Activated T-cell treated with anti-CD3 and anti-CD28 coated beads, Interleukin-2, amount 50 U/mL, for 24 hours (primary cell): ENCODE data around the gene KLHL29.

Experiments used
- DNase-seq: peaks from one replicate; pipeline ENCODE4 v3.0.0-alpha.2; 2020
- H3K27ac Mint-ChIP-seq: 2 replicates; pipeline ENCODE4 v1.8.0; 2020; ENCODE audit warnings: mild to moderate bottlenecking, mixed read lengths
- H3K27me3 Mint-ChIP-seq: 2 replicates; pipeline ENCODE4 v1.8.0; 2020; ENCODE audit warnings: mixed read lengths
- H3K36me3 Mint-ChIP-seq: 2 replicates; pipeline ENCODE4 v1.8.0; 2020; ENCODE audit warnings: low read depth, mixed read lengths
- H3K4me1 Mint-ChIP-seq: 2 replicates; pipeline ENCODE4 v1.8.0; 2020; ENCODE audit warnings: low read depth, mixed read lengths
- H3K4me3 Mint-ChIP-seq: 2 replicates; pipeline ENCODE4 v1.8.0; 2020; ENCODE audit warnings: mild to moderate bottlenecking, moderate library complexity, mixed read lengths
- H3K9me3 Mint-ChIP-seq: 2 replicates; pipeline ENCODE4 v1.8.0; 2020; ENCODE audit warnings: mixed read lengths

The KLHL29 gene

GRCh38 chr2:23509596-23510292 is 124.8 kb downstream of the KLHL29 start:
- H3K4me1 Mint-ChIP-seq, result no peaks in the 10 kb centered on the region
- no peaks in the 10 kb centered on the region for H3K9me3 Mint-ChIP-seq
- DNase-seq, result no peak

DNA sequence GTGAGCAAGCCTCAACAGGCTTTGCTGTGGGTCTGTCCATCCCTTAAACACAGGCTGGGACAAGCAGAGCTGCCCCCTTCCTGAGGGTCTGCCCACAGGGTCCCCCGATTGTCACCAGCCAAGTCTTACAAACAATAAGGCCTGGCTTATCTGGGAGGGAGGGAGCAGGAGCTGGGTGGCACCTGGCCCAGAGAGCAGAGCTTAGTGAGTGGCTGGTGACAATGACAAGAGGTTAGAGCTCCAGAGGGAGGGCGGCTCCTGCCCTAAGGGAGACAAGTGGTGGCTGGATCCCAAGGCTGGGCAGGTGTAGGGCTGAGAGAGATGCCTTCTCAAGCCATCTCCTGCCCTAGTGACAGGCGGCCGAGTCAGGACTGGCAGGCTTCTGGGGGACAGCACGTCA is 125.5 kb downstream of the KLHL29 start:
- Mint-ChIP-seq H3K4me1 (no peaks in the 10 kb centered on the region), H3K27me3 (peaks cover 11% of the 10 kb centered on the region), H3K27ac (no peak overlapping the region)

More at GRCh38 chr2:23509596-23510292, 124.8 kb downstream of the KLHL29 start:
- Mint-ChIP-seq H3K27ac (no peak overlapping the region), H3K36me3 (no peaks in the 10 kb centered on the region), H3K27me3 (peaks cover 4% of the 10 kb centered on the region), H3K4me3 (no peak overlapping the region)

GRCh38 chr2:23512778-23513177 is 127.8 kb downstream of the KLHL29 start:
- Mint-ChIP-seq H3K9me3 (no peaks in the 10 kb centered on the region), H3K4me1 (no peaks in the 10 kb centered on the region), H3K4me3 (no peak overlapping the region), H3K27ac (no peak overlapping the region), H3K27me3 (peaks cover 12% of the 10 kb centered on the region), H3K36me3 (no peaks in the 10 kb centered on the region)
- DNase-seq, result no peak

More for the DNA sequence above, 125.5 kb downstream of the KLHL29 start:
- no peaks in the 10 kb centered on the region for H3K9me3 Mint-ChIP-seq
- no peaks in the 10 kb centered on the region for H3K36me3 Mint-ChIP-seq
- no peak for DNase-seq
- no peak overlapping the region for H3K4me3 Mint-ChIP-seq

DNA sequence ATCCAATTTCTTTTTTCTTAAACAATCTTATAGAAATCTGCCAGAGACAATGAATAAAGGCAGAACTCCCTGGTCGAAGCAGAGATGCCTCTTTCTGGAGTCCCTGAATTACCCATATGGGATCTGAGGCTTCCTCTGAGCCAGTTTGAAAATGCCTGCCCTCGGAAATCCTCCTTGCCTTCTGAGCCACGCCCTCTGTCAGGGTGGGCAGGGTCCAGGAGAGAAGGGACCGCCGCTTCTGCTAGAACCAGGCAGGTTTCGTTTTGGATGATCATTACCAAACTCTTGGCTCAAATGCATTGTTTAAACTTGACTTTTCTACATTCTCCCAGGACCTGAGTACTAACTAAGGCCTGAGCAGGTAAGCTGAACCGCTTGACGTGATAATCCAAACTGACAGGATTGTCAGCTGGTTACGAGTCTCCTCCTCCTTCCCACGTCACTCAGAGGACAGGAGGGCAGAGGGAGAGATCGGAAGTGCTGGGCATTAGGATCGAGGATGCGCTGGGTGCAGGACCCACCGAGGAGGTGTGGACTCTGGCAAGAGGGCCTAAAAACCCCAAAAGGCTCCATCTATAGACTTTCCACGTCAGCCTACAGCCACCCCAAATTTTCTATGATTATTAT is 128.4 kb downstream of the KLHL29 start:
- Mint-ChIP-seq H3K27ac (no peak overlapping the region), H3K4me3 (no peak overlapping the region), H3K36me3 (no peaks in the 10 kb centered on the region), H3K4me1 (no peaks in the 10 kb centered on the region), H3K9me3 (no peaks in the 10 kb centered on the region), H3K27me3 (peaks cover 12% of the 10 kb centered on the region)
- no peak for DNase-seq

DNA sequence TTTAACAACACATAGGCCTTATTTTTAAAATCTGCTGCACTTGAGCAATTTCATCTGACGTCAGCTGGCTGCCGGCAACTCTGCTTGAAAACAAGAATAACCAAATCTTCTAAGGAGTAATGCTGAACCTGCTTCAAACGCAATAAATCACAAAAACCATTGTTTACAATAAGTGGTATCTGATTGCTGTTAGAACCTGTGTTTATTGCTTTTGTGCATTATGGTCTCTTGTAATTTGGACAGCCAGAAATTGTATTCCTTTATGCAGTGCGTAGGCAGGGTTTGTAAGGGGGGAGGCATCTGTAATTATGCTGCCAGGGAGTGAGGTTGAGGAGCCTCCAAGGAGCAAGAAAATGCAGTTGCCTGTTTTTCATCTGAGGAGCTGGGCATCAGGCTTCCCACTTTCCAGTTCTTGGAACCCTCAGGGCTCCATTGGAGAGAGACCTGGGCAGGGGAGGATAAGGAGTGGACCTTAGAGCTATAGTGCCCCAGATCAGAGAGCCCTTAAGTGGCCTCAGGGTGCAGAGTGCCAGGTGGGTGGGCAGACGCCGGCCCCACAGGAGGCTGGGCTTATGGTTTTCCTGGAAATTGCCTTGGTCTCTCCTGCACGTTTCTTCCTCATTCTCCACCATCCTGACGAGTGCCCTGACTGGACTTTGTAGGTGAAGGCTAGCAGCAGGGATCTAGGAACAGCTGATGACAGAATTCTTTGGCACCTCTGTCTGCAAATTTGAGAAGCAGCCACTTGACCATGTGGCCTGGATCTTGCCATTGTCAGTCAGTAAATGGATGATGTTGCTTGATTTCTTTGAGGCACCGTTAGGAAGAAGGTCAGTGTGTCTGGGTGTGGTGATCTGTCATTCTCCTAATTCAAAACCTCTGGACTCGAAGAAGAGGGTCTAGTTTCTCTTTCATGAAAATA is 129.2 kb downstream of the KLHL29 start:
- H3K9me3 Mint-ChIP-seq, result no peaks in the 10 kb centered on the region
- H3K4me1 Mint-ChIP-seq, result no peaks in the 10 kb centered on the region
- H3K4me3 Mint-ChIP-seq, result no peak overlapping the region
- H3K27me3 Mint-ChIP-seq, result peaks cover 12% of the 10 kb centered on the region
- no peak for DNase-seq
- no peak overlapping the region for H3K27ac Mint-ChIP-seq
- no peaks in the 10 kb centered on the region for H3K36me3 Mint-ChIP-seq

GRCh38 chr2:23516520-23517256 is 131.7 kb downstream of the KLHL29 start:
- Mint-ChIP-seq H3K36me3 (no peaks in the 10 kb centered on the region), H3K4me3 (no peak overlapping the region), H3K27me3 (peaks cover 12% of the 10 kb centered on the region), H3K27ac (no peak overlapping the region), H3K9me3 (no peaks in the 10 kb centered on the region), H3K4me1 (no peaks in the 10 kb centered on the region)
- DNase-seq, result no peak

- H3K9me3 Mint-ChIP-seq, result no peaks in the 10 kb centered on the region
- H3K4me1 Mint-ChIP-seq, result no peaks in the 10 kb centered on the region
- no peaks in the 10 kb centered on the region for H3K36me3 Mint-ChIP-seq
- peaks cover 15% of the 10 kb centered on the region for H3K27me3 Mint-ChIP-seq
- DNase-seq, result no peak
- no peak overlapping the region for H3K27ac Mint-ChIP-seq
- H3K4me3 Mint-ChIP-seq, result no peak overlapping the region
These were observed 133.7 kb downstream of the KLHL29 start for GRCh38 chr2:23518481-23519333.

GRCh38 chr2:23519334-23519651 is 134.3 kb downstream of the KLHL29 start:
- Mint-ChIP-seq H3K27me3 (peaks cover 15% of the 10 kb centered on the region), H3K4me1 (no peaks in the 10 kb centered on the region), H3K4me3 (no peak overlapping the region), H3K36me3 (no peaks in the 10 kb centered on the region), H3K27ac (no peak overlapping the region), H3K9me3 (no peaks in the 10 kb centered on the region)
- no peak for DNase-seq

DNA sequence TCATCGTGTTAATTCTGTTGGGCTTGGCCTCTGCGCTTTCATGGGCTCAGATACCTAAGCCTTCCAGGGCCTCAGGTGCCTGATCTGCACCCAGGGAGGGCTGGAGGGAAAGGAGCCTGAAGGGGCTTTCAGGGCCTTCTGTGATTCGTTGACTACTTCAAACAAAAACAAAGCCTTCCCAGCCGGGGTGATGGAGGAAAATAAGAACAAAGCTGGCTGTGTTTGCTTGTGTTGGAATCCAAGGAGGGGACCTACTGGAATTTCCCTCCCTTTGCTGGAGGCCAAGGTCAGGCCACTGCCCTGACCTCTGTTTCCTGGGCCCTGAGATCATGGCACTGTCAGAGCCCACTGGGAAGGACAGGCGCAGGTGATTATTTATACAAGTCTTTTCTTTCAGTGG is 135.3 kb downstream of the KLHL29 start:
- H3K4me1 Mint-ChIP-seq, result no peaks in the 10 kb centered on the region
- no peak overlapping the region for H3K27ac Mint-ChIP-seq
- no peak for DNase-seq
- peaks cover 6% of the 10 kb centered on the region for H3K27me3 Mint-ChIP-seq
- H3K9me3 Mint-ChIP-seq, result no peaks in the 10 kb centered on the region
- no peak overlapping the region for H3K4me3 Mint-ChIP-seq
- no peaks in the 10 kb centered on the region for H3K36me3 Mint-ChIP-seq

DNA sequence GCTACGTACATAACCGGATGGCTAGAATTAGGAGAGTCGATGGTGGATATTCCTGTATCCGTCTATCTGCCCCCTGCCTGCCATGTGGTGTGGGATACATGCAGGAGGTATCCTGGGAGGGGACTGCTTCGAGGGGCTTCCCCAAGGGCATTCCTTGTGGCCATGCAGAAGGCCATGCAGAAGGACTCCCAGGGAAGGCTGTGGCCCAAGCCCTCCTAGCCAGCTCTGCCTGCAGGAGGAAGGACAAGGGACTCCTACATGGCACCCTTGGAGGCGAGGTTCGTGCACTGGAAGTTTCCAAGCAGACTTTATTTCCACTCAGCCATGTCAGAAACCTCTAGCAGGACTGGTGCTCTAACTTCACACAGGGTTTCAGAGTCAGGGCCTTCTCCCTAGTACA is 136.1 kb downstream of the KLHL29 start:
- no peaks in the 10 kb centered on the region for H3K36me3 Mint-ChIP-seq
- no peak overlapping the region for H3K27ac Mint-ChIP-seq
- no peak overlapping the region for H3K4me3 Mint-ChIP-seq
- no peaks in the 10 kb centered on the region for H3K9me3 Mint-ChIP-seq
- peaks cover 3% of the 10 kb centered on the region for H3K27me3 Mint-ChIP-seq
- DNase-seq, result no peak
- H3K4me1 Mint-ChIP-seq, result peaks cover 4% of the 10 kb centered on the region

GRCh38 chr2:23522726-23523372 is 137.9 kb downstream of the KLHL29 start:
- Mint-ChIP-seq H3K4me1 (peaks cover 10% of the 10 kb centered on the region), H3K27me3 (peaks cover 3% of the 10 kb centered on the region), H3K27ac (no peak overlapping the region), H3K9me3 (no peaks in the 10 kb centered on the region), H3K4me3 (no peak overlapping the region), H3K36me3 (no peaks in the 10 kb centered on the region)
- no peak for DNase-seq

DNA sequence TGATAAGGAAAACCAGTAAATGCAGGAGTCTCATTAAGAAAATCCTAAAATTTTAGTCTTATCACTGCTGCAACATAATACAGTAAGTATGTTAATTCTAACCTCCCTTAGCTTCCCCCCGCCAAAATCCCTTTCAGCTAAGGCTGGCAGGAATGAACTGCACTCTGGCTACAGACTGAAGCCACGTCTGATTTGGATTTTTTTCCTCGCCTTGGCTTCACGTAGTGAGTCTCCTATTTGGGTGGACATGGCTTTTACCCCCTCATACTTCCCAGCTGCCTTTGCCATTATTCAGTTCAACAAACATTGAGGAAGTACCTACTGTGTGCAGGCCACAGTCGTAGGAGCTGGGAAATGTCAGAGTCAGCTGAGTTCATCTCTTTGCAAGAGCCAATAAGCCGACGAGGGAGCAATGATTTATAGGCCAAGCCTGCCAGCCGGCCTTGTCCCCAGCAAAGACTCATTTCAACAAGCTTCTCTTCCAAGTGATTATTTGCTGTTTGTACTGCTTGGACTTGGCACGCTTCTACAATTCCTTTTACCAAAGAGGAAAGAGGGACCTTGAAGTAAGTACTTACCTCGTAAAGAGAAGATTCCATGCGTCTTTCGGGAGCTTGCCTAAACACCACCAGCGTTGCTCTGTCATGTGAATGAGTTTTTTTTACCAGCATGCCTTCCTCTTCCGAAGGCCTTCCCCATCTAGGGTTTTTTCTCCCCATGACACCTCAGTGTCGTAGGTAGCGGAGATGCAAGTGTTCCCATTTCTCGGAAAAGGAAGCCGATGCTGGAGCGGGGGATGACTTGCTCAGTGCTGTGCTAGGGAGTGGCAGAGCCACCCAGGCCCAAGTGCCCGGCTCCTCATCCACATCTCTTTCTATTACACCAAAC is 138.6 kb downstream of the KLHL29 start:
- Mint-ChIP-seq H3K36me3 (no peaks in the 10 kb centered on the region), H3K9me3 (no peaks in the 10 kb centered on the region), H3K27me3 (peaks cover 3% of the 10 kb centered on the region), H3K27ac (no peak overlapping the region), H3K4me1 (peaks cover 10% of the 10 kb centered on the region), H3K4me3 (no peak overlapping the region)
- DNase-seq, result no peak
